Small intestine (tissue), 7 donors: ENCODE data around the gene DTNA. TPM values are rescaled to one million over a fixed set of nuclear protein-coding genes. Genes with fewer than 3 reads are reported as not detected.

Source experiments
- DNase-seq, 2 donors: peaks; one replicate each; pipeline versions ENCODE4 v3.0.0 to v3.0.0-alpha.2; 2013
- FAIRE-seq: peaks from 2 replicates; lab custom pipeline; 2012; peaks lifted over from hg19 to GRCh38; lab: Jason Lieb, UNC
- H3K27ac ChIP-seq, 3 donors: one replicate each; pipeline ENCODE4 v1.5.1; 2013; ENCODE audit warnings: low read length in 2 of 3, mild to moderate bottlenecking in 2 of 3, control low read depth in 1 of 3, inconsistent platforms in 1 of 3, low read depth in 1 of 3, moderate library complexity in 1 of 3
- H3K27me3 ChIP-seq, 3 donors: one replicate each; pipeline ENCODE4 v1.6.1; 2013; ENCODE audit warnings: low read length in 3 of 3, inconsistent platforms in 1 of 3; ENCODE audit not compliant: control insufficient read depth in 3 of 3, insufficient read depth in 3 of 3
- H3K36me3 ChIP-seq, 3 donors: one replicate each; pipeline ENCODE4 v1.6.1; 2013; ENCODE audit warnings: low read length in 3 of 3, inconsistent platforms in 1 of 3, low read depth in 1 of 3, mild to moderate bottlenecking in 1 of 3, moderate library complexity in 1 of 3; ENCODE audit not compliant: control insufficient read depth in 3 of 3, insufficient read depth in 2 of 3
- H3K4me1 ChIP-seq, 3 donors: one replicate each; pipeline ENCODE4 v1.6.1; 2013; ENCODE audit warnings: low read length in 2 of 3, inconsistent platforms in 1 of 3, low read depth in 1 of 3, mild to moderate bottlenecking in 1 of 3, moderate library complexity in 1 of 3; ENCODE audit not compliant: control insufficient read depth in 3 of 3, insufficient read depth in 2 of 3
- H3K4me3 ChIP-seq, 3 donors: one replicate each; pipeline ENCODE4 v1.5.1; 2013; ENCODE audit warnings: low read length in 3 of 3, control low read depth in 1 of 3, inconsistent platforms in 1 of 3, low read depth in 1 of 3, mild to moderate bottlenecking in 1 of 3, moderate library complexity in 1 of 3
- H3K9me3 ChIP-seq, 2 donors: one replicate each; pipeline ENCODE4 v1.6.1; 2013; ENCODE audit warnings: low read depth in 1 of 2, low read length in 1 of 2; ENCODE audit not compliant: control insufficient read depth in 2 of 2, insufficient read depth in 1 of 2
- WGBS, 3 donors: extraction: QIAGEN DNeasy Blood & Tissue Kit; methylation state at CpG; one replicate each; pipeline ENCODE4 v1.1.7; 2013; 5-methylcytosine and 5-hydroxymethylcytosine counted together
- polyA plus RNA-seq, 4 donors: library from polyadenylated mRNA; stranded (reverse) in 3 of 4; unstranded in 1 of 4; fragments of 200-250 nt in 3 of 4; fragments of 120-200 nt in 1 of 4; gene quantifications; one replicate each; pipeline versions ENCODE4 v1.2.1 to v1.2.3, GENCODE V29; 2013
- donor health status: healthy with polysubstance abuse.
- donor health status: control.
- donor health status: control.
- donor health status: Bipolar disorder and iron deficiency.
- donor health status: healthy.

DTNA gene
- polyA plus RNA-seq, 4 donors, result 0.45 to 24.3 (median 5.6) TPM

DNA sequence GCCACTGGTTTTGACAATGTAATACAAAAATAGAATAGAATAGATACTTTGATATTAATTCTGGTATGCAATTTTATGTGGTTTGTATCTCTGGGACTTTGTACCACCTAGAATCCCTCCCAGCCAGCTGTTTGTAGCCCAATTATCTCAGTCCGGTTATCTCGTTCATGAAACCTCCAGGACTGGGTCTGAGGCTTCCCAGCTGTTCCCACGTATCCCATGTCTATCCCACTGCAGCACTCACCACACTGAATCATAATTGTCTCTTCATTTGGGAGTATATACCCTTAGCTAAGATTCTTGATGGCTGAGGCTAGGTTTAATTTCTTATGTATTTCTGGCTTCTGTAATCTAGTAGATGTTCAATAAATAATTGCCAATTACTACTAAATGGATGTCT, 226.7 kb downstream of the DTNA start:
- DNase-seq (no peak), FAIRE-seq (no peak)
- H3K9me3 ChIP-seq, result no peaks in the 10 kb centered on the region
- WGBS, 3 donors, result 26 to 45% (median 42%) methylated on average over 3 of the region's 3 CpGs
- H3K27ac ChIP-seq, result no peak overlapping the region
- no peaks in the 10 kb centered on the region for H3K27me3 ChIP-seq
- H3K4me3 ChIP-seq, result no peak overlapping the region
- H3K4me1 ChIP-seq, result no peaks in the 10 kb centered on the region
- H3K36me3 ChIP-seq, result no peaks in the 10 kb centered on the region

DNA sequence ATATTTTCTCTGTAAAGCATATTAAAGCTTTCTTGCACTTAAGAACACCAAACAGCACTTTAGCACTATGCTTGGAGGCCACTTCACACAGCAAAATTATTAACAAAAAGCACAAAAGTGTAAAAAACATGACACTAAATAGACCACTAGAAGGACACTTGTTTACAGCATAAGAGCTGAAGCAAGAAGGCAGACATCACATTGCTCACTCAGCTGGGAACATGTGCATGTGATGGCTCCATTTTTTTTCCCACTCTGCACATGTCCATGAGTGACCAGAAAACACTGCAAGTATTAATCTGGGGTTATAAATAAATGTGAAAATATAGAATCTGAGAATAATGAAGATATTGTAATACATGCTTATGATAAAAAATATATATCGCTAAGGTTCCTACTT, 228.0 kb downstream of the DTNA start:
- DNase-seq, result no peak
- no peaks in the 10 kb centered on the region for H3K4me1 ChIP-seq
- no peak for FAIRE-seq
- H3K4me3 ChIP-seq, result no peak overlapping the region
- 94 to 100% (median 97%) methylated on average over 1 of the region's 1 CpG for WGBS, 3 donors
- no peaks in the 10 kb centered on the region for H3K36me3 ChIP-seq
- H3K27ac ChIP-seq, result no peak overlapping the region
- H3K27me3 ChIP-seq, result no peaks in the 10 kb centered on the region
- no peaks in the 10 kb centered on the region for H3K9me3 ChIP-seq
